Gastroesophageal sphincter (tissue), 3 donors: Measurements from ENCODE around the gene PRSS12.

Experiments
- CTCF ChIP-seq, 4 experiments: fragments of 200-600 bp in 2 of 4; fragments of 450-650 bp in 2 of 4; sonication (generic) in 1 of 4; IDR thresholded peaks; one replicate each; pipeline ENCODE4 v1.5.1; 2017 to 2019; ENCODE audit warnings: antibody characterized with exemption in 4 of 4, mild to moderate bottlenecking in 2 of 4, moderate library complexity in 2 of 4
- POLR2AphosphoS5 ChIP-seq: sonication (generic); formaldehyde crosslinking; IDR thresholded peaks from one replicate; pipeline ENCODE4 v1.6.1; 2017; ENCODE audit warnings: antibody characterized with exemption

GRCh38 chr4:118335774-118336173 lies 17.0 kb downstream of the PRSS12 start:
- TF ChIP-seq CTCF (IDR thresholded peaks at IDR 0.05) (no peak), POLR2AphosphoS5 (no peak)
